ENCODE data around the gene FBXO11. TPM values are rescaled to one million over a fixed set of nuclear protein-coding genes. Genes with fewer than 3 reads are reported as not detected.

Gene FBXO11
- total and polyA plus RNA-seq, 2 of the 4 experiments (the other 2 are of a cell fraction), result 27.1 to 29.6 TPM

DNA sequence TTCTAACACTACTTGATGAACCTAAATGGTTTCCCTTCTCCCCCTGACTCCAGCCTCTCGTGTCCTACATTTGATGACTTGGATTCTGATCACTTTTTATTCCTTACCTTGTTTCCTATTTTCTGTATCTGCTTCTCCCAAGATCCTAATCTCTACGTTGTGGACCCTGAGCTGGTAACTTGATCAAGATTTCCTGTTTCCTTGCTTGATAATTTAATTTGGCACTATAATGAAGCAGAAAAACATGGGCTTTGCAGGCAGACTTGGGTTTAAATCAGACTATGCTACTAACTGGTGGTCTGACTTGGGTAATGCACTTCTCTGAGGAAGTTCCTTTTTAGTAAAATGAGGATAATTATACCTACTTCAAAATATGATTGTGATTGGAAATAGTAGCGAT lies 11.7 kb upstream of the FBXO11 start:
- in situ Hi-C loops (cut with MboI; ENCODE audit: low sequenced_read_pairs), result no loop called here
- no peak overlapping the region for H2AK9ac ChIP-seq (replicated peaks; ENCODE audit: low read depth, low read length, poor library complexity)

More for the DNA sequence above, 11.7 kb upstream of the FBXO11 start:
- H2AFZ ChIP-seq (replicated peaks; ENCODE audit: low read length, poor library complexity), result no peak overlapping the region
- no peak overlapping the region for H3K27ac ChIP-seq (ENCODE audit: insufficient read depth, low read length)
- H3K79me1 ChIP-seq (ENCODE audit: low read depth in 1 of 2, low read length in 2 of 2), result no peaks in the 10 kb centered on the region
- H2AK5ac ChIP-seq (ENCODE audit: low read depth, low read length), result no peak overlapping the region
- H3K9me1 ChIP-seq (ENCODE audit: insufficient read depth, low read length), result no peaks in the 10 kb centered on the region
- no peak for DNase-seq
- ATAC-seq (ENCODE audit: low read depth), result no peak
- H3K9me3 ChIP-seq (ENCODE audit: control insufficient read depth, insufficient read depth, low read length), result no peaks in the 10 kb centered on the region
- H3K36me3 ChIP-seq (ENCODE audit: control insufficient read depth, insufficient read depth, low read length), result no peaks in the 10 kb centered on the region
- dilution Hi-C loops (cut with HindIII; ENCODE audit: low sequenced_read_pairs, unreplicated experiment) (no loop called here), intact Hi-C loops (cut with micrococcal nuclease) (no loop called here)
- H2BK120ac ChIP-seq (ENCODE audit: low read depth, low read length), result no peak overlapping the region
- H3K27me3 ChIP-seq (ENCODE audit: control insufficient read depth, insufficient read depth, low read length), result peaks cover 3% of the 10 kb centered on the region; the same call in 1 of the 2 replicates
- H3K4me2 ChIP-seq (ENCODE audit: low read depth, low read length), result no peak overlapping the region
- H4K91ac ChIP-seq (ENCODE audit: insufficient read depth, low read depth, low read length), result no peak overlapping the region
- no peak overlapping the region for H2BK20ac ChIP-seq (ENCODE audit: low read depth, low read length)
- no peak overlapping the region for H3K56ac ChIP-seq (ENCODE audit: extremely low read depth, insufficient read depth, low read length)
- no peaks in the 10 kb centered on the region for H4K20me1 ChIP-seq (ENCODE audit: insufficient read depth, low read length)
- TF ChIP-seq FOS (IDR thresholded peaks at IDR 0.05; ENCODE audit: low read depth, low read length) (no peak), RFX5 (IDR thresholded peaks at IDR 0.05; ENCODE audit: low read depth, low read length) (no peak), RAD21 (IDR thresholded peaks at IDR 0.05; ENCODE audit: low read length) (no peak), NFE2L2 (IDR thresholded peaks at IDR 0.05; ENCODE audit: low read depth, low read length) (no peak), POLR2A (IDR thresholded peaks at IDR 0.05; ENCODE audit: low read depth, low read length) (no peak), RCOR1 (IDR thresholded peaks at IDR 0.05; ENCODE audit: insufficient replicate concordance, low read length) (no peak), SMC3 (IDR thresholded peaks at IDR 0.05; ENCODE audit: low read depth, low read length) (no peak), CHD1 (IDR thresholded peaks at IDR 0.05; ENCODE audit: low read depth, low read length) (no peak), MAZ (IDR thresholded peaks at IDR 0.05; ENCODE audit: borderline replicate concordance, low read depth, low read length) (no peak), BHLHE40 (IDR thresholded peaks at IDR 0.05; ENCODE audit: low read depth, low read length) (no peak), CEBPB (IDR thresholded peaks at IDR 0.05; ENCODE audit: low read depth, low read length) (no peak), MXI1 (IDR thresholded peaks at IDR 0.05; ENCODE audit: borderline replicate concordance, low read depth, low read length) (no peak), MAFK (IDR thresholded peaks at IDR 0.05; ENCODE audit: low read depth, low read length) (no peak)
- TF ChIP-seq, protein P1, sequence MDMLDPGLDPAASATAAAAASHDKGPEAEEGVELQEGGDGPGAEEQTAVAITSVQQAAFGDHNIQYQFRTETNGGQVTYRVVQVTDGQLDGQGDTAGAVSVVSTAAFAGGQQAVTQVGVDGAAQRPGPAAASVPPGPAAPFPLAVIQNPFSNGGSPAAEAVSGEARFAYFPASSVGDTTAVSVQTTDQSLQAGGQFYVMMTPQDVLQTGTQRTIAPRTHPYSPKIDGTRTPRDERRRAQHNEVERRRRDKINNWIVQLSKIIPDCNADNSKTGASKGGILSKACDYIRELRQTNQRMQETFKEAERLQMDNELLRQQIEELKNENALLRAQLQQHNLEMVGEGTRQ (IDR thresholded peaks at IDR 0.05; ENCODE audit: low read depth, low read length), result no peak
- TF ChIP-seq, protein P2, sequence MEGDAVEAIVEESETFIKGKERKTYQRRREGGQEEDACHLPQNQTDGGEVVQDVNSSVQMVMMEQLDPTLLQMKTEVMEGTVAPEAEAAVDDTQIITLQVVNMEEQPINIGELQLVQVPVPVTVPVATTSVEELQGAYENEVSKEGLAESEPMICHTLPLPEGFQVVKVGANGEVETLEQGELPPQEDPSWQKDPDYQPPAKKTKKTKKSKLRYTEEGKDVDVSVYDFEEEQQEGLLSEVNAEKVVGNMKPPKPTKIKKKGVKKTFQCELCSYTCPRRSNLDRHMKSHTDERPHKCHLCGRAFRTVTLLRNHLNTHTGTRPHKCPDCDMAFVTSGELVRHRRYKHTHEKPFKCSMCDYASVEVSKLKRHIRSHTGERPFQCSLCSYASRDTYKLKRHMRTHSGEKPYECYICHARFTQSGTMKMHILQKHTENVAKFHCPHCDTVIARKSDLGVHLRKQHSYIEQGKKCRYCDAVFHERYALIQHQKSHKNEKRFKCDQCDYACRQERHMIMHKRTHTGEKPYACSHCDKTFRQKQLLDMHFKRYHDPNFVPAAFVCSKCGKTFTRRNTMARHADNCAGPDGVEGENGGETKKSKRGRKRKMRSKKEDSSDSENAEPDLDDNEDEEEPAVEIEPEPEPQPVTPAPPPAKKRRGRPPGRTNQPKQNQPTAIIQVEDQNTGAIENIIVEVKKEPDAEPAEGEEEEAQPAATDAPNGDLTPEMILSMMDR (conservative IDR thresholded peaks at IDR 0.05; ENCODE audit: low read depth, low read length), result no peak
- TF ChIP-seq, protein P3, sequence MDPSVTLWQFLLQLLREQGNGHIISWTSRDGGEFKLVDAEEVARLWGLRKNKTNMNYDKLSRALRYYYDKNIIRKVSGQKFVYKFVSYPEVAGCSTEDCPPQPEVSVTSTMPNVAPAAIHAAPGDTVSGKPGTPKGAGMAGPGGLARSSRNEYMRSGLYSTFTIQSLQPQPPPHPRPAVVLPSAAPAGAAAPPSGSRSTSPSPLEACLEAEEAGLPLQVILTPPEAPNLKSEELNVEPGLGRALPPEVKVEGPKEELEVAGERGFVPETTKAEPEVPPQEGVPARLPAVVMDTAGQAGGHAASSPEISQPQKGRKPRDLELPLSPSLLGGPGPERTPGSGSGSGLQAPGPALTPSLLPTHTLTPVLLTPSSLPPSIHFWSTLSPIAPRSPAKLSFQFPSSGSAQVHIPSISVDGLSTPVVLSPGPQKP (IDR thresholded peaks at IDR 0.05; ENCODE audit: borderline replicate concordance, low read depth, low read length), result no peak
- CTCF ChIA-PET, result no interaction called here
- H2BK15ac ChIP-seq (ENCODE audit: low read depth, low read length), result no peak overlapping the region
- no peak overlapping the region for H3K9ac ChIP-seq (ENCODE audit: low read depth, low read length)
- no peak overlapping the region for H3K23ac ChIP-seq (ENCODE audit: low read depth, low read length)
- no peak overlapping the region for H3K4ac ChIP-seq (ENCODE audit: low read depth, low read length)
- H4K8ac ChIP-seq (ENCODE audit: low read depth in 2 of 2, low read length in 2 of 2), result no peak overlapping the region
- WGBS, 2 experiments (ENCODE audit: extremely low coverage in 2 of 2, insufficient read length in 1 of 2), result 0% methylated on average over 1 of the region's 3 CpGs; no CpG with 5 or more reads in 1 of the 2 experiments
- H3K14ac ChIP-seq (replicated peaks; ENCODE audit: low read depth, low read length), result no peak overlapping the region
- H2BK5ac ChIP-seq (ENCODE audit: low read depth, low read length, poor library complexity, severe bottlenecking), result no peak overlapping the region
- no peak overlapping the region for H4K5ac ChIP-seq (ENCODE audit: low read depth, low read length)
- no peak overlapping the region for H3K18ac ChIP-seq (ENCODE audit: low read depth, low read length)
- H3K4me1 ChIP-seq (ENCODE audit: control insufficient read depth, insufficient read depth, low read length), result no peaks in the 10 kb centered on the region
- POLR2A ChIA-PET (ENCODE audit: unreplicated experiment), result no interaction called here
- BruUV-seq (replicated peaks), result no TSS peak
- H3K4me3 ChIP-seq (ENCODE audit: insufficient read depth, low read depth, low read length), result no peak overlapping the region
